Psoas muscle (tissue), 8 donors: ENCODE data around the gene SYTL4. TPM values are rescaled to one million over a fixed set of nuclear protein-coding genes. Genes with fewer than 3 reads are reported as not detected.
A peak's percentile ranks its signal among the peaks of the same experiment; 100 is the strongest.

Source experiments
- ATAC-seq, 4 donors: fragments of 200-7000 bp; cut with Tn5 transposase; one replicate each; pipeline ENCODE4 v1.9.1; 2020; ENCODE audit warnings: moderate library complexity in 3 of 4, mild to moderate bottlenecking in 2 of 4
- DNase-seq, 2 donors: peaks; one replicate each; pipeline ENCODE4 v3.0.0-alpha.2; 2020
- H3K27ac ChIP-seq: fragments of 200-600 bp; one replicate; pipeline ENCODE4 v1.8.0; 2022
- H3K27me3 ChIP-seq, 3 donors: fragments of 200-600 bp in 1 of 3; one replicate each; pipeline versions ENCODE4 v1.6.1 to v1.8.0; 2013 to 2022; ENCODE audit warnings: low read length in 2 of 3, mild to moderate bottlenecking in 2 of 3, moderate library complexity in 1 of 3; ENCODE audit not compliant: insufficient read depth in 3 of 3
- H3K36me3 ChIP-seq, 2 donors: fragments of 200-600 bp in 1 of 2; one replicate each; pipeline versions ENCODE4 v1.6.1 to v1.8.0; 2013 to 2022; ENCODE audit warnings: low read depth in 1 of 2, mild to moderate bottlenecking in 1 of 2, moderate library complexity in 1 of 2; ENCODE audit not compliant: insufficient read depth in 1 of 2
- H3K4me1 ChIP-seq: fragments of 200-600 bp; one replicate; pipeline ENCODE4 v1.8.0; 2022
- H3K4me3 ChIP-seq: fragments of 200-600 bp; one replicate; pipeline ENCODE4 v1.8.0; 2022; ENCODE audit warnings: mild to moderate bottlenecking
- H3K9me3 ChIP-seq: fragments of 200-600 bp; one replicate; pipeline ENCODE4 v1.8.0; 2022
- WGBS, 3 donors: extraction: QIAGEN DNeasy Blood & Tissue Kit; methylation state at CpG; one replicate each; pipeline versions ENCODE4 v1.1.6 to v1.1.7; 2013; 5-methylcytosine and 5-hydroxymethylcytosine counted together
- intact Hi-C, 2 donors: fragments of 100-400 bp; cut with DNase I; formaldehyde crosslinking; loops; one replicate each; pipeline versions ENCODE4 v1.11.0 to v1.14.2; 2022
- polyA plus RNA-seq, 3 donors: library from polyadenylated mRNA; stranded (reverse); fragments of 200-250 nt; gene quantifications; one replicate each; pipeline ENCODE4 v1.2.3, GENCODE V29; 2013
- total RNA-seq, 4 donors: library from RNA; stranded (reverse); fragmentation: NEBNext Ultra II Directional in 2 of 4; extraction: Animal tissue kit (Norgen Biotek cat#: 25700) in 2 of 4; gene quantifications; one replicate each; pipeline versions ENCODE4 v1.2.1 to v1.2.4, GENCODE V29; 2021 to 2023
- TF ChIP-seq, protein P1 (sequence below): fragments of 200-600 bp; IDR thresholded peaks from one replicate; pipeline ENCODE4 v1.8.0; 2022; ENCODE audit warnings: antibody characterized with exemption
- donor health status: healthy with polysubstance abuse.
- donor health status: DM: no; HTN: no; CAD: no; lungs with moderate emphysema.
- donor health status: Bipolar disorder and iron deficiency.
- donor health status: healthy.
- donor health status: DM: yes; HTN: yes; CAD: no.
- donor health status: DM: no; HTN: no; CAD: no.
- donor health status: DM: no; HTN: no; CAD: no.
- donor health status: DM: yes; HTN: yes; CAD: no.

SYTL4 gene
- total and polyA plus RNA-seq, 7 donors: 1.3 to 2.2 (median 1.6) TPM

DNA sequence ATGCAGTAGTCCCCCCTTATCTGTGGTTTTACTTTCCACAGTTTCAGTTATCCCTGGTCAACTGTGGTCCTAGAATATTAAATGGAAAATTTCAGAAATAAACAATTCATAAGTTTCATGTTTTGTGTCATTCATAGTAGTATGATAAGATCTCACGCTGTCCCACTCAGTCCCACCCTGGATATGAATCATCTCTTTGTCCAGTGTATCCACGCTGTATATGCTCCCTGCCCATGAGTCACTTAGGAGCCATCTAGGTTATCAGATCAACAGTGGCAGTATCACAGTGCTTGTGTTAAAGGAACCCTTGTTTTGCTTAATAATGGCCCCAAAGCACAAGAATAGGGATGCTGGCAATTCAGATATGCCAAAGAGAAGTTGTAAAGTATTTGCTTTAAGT lies 16.2 kb upstream of the SYTL4 start:
- Histone ChIP-seq H3K4me3 (no peak overlapping the region), H3K4me1 (no peaks in the 10 kb centered on the region), H3K27ac (no peak overlapping the region), H3K27me3 (peaks cover 0 to 31% (median 0%) of the 10 kb centered on the region in 3 donors), H3K36me3 (no peaks in the 10 kb centered on the region), H3K9me3 (no peaks in the 10 kb centered on the region)
- 60 to 77% (median 76%) methylated on average over 2 of the region's 2 CpGs for WGBS, 3 donors
- DNase-seq: no peak
- ATAC-seq: no peak
- TF ChIP-seq, protein P1, sequence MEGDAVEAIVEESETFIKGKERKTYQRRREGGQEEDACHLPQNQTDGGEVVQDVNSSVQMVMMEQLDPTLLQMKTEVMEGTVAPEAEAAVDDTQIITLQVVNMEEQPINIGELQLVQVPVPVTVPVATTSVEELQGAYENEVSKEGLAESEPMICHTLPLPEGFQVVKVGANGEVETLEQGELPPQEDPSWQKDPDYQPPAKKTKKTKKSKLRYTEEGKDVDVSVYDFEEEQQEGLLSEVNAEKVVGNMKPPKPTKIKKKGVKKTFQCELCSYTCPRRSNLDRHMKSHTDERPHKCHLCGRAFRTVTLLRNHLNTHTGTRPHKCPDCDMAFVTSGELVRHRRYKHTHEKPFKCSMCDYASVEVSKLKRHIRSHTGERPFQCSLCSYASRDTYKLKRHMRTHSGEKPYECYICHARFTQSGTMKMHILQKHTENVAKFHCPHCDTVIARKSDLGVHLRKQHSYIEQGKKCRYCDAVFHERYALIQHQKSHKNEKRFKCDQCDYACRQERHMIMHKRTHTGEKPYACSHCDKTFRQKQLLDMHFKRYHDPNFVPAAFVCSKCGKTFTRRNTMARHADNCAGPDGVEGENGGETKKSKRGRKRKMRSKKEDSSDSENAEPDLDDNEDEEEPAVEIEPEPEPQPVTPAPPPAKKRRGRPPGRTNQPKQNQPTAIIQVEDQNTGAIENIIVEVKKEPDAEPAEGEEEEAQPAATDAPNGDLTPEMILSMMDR: no peak
- intact Hi-C loops: no loop called here

DNA sequence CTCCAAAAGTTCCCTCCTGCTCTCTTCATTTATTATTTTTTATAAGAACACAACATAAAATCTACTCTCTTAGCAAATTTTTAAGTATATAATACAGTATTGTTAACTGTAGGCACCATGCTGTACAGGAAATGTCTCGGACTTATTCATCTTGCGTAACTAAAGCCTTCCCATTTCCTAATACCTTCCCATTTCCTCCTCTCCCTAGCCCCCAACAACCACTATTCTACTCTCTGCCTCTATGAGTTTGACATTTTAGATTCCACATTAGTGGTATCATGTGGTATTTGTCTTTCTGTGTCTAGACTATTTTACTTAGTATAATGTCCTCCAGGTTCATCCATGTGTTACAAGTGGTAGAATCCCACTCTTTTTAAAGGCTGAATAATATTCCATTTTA lies 15.8 kb upstream of the SYTL4 start:
- Histone ChIP-seq H3K36me3 (no peaks in the 10 kb centered on the region), H3K27me3 (peaks cover 0 to 31% (median 0%) of the 10 kb centered on the region in 3 donors), H3K27ac (no peak overlapping the region), H3K4me1 (no peaks in the 10 kb centered on the region), H3K4me3 (no peak overlapping the region), H3K9me3 (no peaks in the 10 kb centered on the region)
- intact Hi-C loops: no loop called here
- ATAC-seq: no peak
- no peak for DNase-seq
- 79 to 89% (median 86%) methylated on average over 2 of the region's 2 CpGs for WGBS, 3 donors
- TF ChIP-seq, protein P1: no peak

DNA sequence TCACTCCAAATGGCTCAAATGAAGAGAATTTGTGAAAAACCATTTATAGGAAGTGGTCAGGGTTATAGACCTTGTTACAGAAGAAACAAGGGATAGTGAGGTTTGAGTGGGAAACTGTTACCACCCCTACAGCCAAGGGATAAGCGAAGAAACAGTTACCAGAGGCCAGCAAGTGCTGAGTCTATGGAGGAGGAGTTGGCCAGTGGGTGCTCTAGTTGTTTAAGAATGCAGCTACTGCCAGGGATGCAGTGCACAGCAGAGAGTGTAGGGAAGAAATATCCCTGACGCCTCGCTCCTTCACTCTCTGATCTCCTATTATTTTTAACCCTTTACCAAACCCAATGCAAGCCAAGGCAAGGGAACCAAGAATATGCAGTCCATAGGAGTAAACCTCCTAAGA lies 15.2 kb upstream of the SYTL4 start:
- Histone ChIP-seq H3K4me3 (no peak overlapping the region), H3K9me3 (no peaks in the 10 kb centered on the region), H3K27me3 (peaks cover 0 to 37% (median 0%) of the 10 kb centered on the region in 3 donors), H3K36me3 (no peaks in the 10 kb centered on the region), H3K27ac (no peak overlapping the region), H3K4me1 (no peaks in the 10 kb centered on the region)
- TF ChIP-seq, protein P1: no peak
- intact Hi-C loops: no loop called here
- WGBS, 3 donors: 20 to 32% (median 21%) methylated on average over 3 of the region's 3 CpGs
- DNase-seq (no peak), ATAC-seq (no peak)

DNA sequence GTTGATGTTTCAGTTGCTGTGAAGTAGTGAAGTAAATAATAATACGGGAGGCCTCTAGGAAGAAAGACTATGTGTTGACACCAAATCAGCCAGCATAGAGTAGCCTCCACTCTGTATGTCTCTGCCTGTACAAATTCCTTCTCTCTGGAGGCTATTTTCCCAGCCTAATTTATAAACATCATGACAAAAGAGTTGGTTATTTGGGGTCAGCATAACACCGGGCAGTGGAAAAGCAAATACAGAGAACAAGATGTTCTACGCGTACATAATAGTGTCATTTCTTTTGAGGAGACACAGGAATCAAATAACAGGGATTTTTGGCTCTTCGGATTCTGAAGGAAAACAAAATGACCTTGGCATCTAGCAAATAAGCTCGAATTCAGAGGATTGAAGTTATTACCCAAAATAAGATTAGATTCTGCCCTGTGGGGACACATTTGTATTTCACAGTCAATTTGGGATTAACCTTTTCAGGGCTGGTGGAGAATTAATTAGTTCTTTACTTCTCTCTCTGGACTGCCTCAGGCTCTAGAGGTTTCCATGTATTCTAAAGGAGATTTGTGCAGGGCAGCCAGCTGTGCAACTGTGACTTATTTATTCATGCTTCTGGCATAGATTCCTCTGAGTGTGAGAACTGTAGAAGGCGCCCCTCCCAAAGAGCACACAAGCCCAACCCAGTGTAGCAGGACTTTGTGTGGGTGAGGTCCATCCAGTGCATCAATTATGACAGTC lies 14.1 kb upstream of the SYTL4 start:
- H3K27ac ChIP-seq: no peak overlapping the region
- no peak overlapping the region for H3K4me3 ChIP-seq
- H3K4me1 ChIP-seq: no peaks in the 10 kb centered on the region
- intact Hi-C loops: no loop called here
- DNase-seq (no peak), ATAC-seq (peak in 1 of 4 donors; percentile 60)
- TF ChIP-seq, protein P1: no peak
- no peaks in the 10 kb centered on the region for H3K36me3 ChIP-seq
- H3K27me3 ChIP-seq: peaks cover 0 to 34% (median 0%) of the 10 kb centered on the region in 3 donors
- H3K9me3 ChIP-seq: no peaks in the 10 kb centered on the region
- WGBS, 3 donors: 9 to 29% (median 19%) methylated on average over 7 of the region's 7 CpGs

DNA sequence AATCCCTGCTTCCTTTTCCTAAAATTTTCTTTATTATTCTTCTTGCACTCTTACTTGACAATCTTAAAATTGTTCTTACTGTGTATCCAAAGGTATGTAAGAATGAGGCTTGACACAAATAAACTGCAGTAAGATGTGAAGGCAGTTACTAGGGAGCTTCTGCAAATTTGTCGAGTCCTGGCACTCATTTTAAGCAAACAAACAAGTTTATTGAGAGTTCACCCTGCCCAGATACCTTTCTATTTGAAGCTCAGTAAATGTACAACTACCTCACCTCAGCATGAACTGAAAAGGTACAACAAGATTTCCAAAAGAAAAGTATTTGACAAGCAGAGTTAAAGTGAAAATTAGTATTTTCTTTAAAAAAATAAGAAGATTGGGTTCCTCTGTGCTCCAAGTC lies 13.3 kb upstream of the SYTL4 start:
- no peak overlapping the region for H3K27ac ChIP-seq
- intact Hi-C loops: no loop called here

More for the DNA sequence above, 13.3 kb upstream of the SYTL4 start:
- H3K4me3 ChIP-seq: no peak overlapping the region
- 27 to 44% (median 33%) methylated on average over 1 of the region's 1 CpG for WGBS, 3 donors
- TF ChIP-seq, protein P1: no peak
- no peaks in the 10 kb centered on the region for H3K9me3 ChIP-seq
- DNase-seq (no peak), ATAC-seq (no peak)
- no peaks in the 10 kb centered on the region for H3K4me1 ChIP-seq
- H3K36me3 ChIP-seq: no peaks in the 10 kb centered on the region
- peaks cover 0 to 34% (median 0%) of the 10 kb centered on the region in 3 donors for H3K27me3 ChIP-seq
